ENCODE results near the gene RPH3AL.
"Not testable (repeated sequence)": the region's sequence is repeated elsewhere in the genome, so short reads cannot be mapped to it uniquely, and the experiment has no call there.

The RPH3AL gene

GRCh38 chr17:218432-219110 is 134.0 kb downstream of the RPH3AL start:
- DNase-seq: no peak

DNA sequence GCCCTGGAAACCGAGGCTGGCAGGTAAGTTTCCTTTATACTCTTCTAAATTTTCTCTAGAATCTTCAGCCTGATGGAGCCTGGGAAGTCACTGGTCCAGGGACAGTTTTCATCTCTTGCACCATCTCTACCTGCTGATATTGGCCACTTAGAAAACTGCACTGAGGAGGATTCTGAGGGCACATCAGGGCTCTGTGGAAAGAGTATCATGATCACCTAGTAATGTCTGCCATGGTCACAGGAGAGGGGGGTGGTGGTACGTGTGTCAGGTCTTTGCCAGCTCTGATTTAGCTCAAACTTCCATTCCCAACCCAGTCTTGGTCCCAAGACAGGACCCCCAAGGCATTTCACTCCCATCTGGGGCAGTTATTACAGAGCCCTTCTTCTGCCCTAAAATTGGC is 136.0 kb downstream of the RPH3AL start:
- no peak for DNase-seq

GRCh38 chr17:215563-216478 is 136.8 kb downstream of the RPH3AL start:
- not testable (repeated sequence) for DNase-seq

- no peak for DNase-seq
Observed at GRCh38 chr17:214881-215331, 137.7 kb downstream of the RPH3AL start.

GRCh38 chr17:213286-214105 is 139.1 kb downstream of the RPH3AL start:
- DNase-seq: no peak

- no peak for DNase-seq
Observed at GRCh38 chr17:210402-210801, 142.2 kb downstream of the RPH3AL start.

DNA sequence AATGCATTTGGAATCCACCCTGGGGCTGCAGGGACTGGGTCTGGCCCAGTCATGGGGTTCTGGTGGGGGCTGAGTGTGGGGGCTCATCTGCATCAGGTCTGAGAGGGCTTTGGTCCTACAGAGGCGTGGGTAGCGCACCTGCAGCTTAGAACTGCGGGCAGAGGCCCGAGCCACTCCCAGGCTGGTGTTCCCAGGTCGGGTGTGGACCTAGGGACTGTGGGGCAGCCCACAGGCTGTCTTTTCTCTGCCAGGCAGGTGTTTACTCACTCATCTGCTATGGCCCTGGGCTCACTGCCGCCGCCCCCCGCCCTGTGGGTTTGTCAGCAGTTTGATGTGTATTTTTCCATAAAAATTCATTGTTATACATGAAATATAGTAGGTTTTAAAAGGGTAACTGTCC is 144.2 kb downstream of the RPH3AL start:
- DNase-seq: no peak

DNA sequence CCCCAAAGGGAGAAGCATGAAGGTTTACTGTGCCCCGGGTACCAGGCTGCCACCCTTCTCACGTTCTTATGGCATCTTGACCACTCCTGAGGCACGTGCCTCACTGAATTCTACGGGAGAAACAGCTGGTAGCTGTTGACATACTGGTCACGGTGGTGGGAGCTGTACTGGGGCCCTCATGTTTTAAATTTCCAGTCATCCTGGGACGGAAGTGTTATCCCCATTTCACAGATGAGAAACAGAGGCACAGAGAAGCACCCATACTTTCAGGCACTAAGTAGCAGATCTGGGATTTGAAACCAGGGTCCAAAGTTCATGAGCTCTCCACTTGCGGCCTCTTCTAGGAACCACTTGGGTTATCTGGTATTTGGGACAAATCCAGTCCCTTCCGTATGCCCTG is 144.8 kb downstream of the RPH3AL start:
- no peak for DNase-seq

DNA sequence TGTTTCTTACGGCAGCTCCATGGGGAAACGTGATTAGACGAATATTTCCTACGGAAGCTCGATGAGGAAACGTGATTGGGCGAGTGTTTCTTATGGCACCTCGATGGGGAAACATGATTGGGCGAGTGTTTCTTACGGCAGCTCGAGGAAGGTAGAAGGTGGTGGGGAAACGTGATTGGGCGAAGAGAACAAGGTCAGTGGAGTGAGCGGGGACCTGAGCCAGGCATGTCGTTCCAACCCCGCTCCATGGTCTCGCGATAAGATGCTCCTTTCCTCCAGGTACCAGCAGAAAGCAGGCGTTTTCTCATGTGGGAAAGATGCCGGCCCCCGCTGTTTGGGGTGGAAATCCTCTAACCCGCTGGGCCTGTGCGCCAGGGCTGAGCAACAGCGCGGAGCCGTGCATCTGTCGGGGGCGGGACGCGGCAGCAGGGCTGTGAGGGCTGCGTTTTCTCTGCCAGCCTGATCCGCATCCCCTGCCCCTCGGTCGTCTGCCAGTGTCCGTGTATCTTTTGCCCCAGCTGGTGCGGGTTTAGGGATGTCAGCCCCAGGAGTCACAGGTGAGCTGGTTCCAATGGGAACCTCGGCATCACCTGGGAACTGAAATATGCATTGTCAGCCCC is 145.6 kb downstream of the RPH3AL start:
- DNase-seq: no peak

DNA sequence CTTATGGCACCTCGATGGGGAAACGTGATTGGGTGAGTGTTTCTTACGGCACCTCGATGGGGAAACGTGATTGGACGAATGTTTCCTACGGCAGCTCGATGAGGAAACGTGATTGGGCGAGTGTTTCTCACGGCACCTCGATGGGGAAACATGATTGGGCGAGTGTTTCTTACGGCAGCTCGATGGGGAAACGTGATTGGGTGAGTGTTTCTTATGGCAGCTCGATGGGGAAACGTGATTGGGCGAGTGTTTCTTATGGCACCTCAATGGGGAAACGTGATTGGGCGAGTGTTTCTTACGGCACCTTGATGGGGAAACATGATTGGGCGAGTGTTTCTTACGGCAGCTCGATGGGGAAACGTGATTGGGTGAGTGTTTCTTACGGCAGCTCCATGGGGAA is 146.1 kb downstream of the RPH3AL start:
- DNase-seq: not testable (repeated sequence)

- DNase-seq: no peak
Observed at GRCh38 chr17:205817-206216, 146.8 kb downstream of the RPH3AL start.

DNA sequence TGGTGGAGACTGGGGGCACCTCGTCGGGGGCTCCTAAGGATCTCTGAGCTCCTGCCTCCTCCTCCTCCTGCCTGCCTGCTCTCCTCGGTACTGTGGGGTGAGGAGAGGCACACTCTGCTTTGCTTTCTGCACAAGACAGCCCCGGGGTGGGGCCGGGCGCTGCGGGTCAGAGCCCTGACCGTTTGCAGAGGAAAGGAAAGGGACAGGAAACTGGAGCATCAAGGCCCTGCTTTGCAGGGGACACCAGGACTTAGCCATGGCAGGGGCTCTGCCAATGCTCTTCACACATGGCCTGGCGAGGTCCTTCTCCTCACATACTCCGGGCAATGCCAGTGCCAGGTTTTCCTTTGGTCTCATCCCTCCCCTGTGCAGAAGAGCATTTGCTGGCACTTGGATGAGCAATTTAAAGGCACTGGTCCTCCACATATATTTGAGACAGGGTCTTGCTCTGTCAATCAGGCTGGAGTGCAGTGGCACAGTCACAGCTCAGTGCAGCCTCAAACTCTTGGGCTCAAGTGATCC is 147.4 kb downstream of the RPH3AL start:
- no peak for DNase-seq

- DNase-seq: no peak
Observed at GRCh38 chr17:204427-205147, 148.0 kb downstream of the RPH3AL start.

- DNase-seq: no peak
Observed at GRCh38 chr17:202501-202951, 150.1 kb downstream of the RPH3AL start.

DNA sequence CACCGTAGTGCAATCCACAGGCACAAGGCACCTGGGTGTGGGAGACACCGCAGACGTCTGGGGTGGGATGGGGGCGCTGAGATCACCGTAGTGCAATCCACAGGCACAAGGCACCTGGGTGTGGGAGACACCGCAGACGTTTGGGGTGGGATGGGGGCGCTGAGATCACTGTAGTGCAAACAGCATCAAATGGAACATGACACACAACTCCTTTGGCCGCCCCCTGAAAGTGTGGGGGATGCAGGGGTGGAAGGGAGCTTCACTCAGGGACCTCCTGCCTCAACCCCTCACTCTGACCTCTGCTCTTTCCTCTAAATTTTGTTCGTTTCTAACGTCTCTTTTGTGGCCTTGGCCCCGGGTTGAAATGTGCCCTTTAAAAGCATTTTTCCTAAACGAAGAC is 150.9 kb downstream of the RPH3AL start:
- not testable (repeated sequence) for DNase-seq

DNA sequence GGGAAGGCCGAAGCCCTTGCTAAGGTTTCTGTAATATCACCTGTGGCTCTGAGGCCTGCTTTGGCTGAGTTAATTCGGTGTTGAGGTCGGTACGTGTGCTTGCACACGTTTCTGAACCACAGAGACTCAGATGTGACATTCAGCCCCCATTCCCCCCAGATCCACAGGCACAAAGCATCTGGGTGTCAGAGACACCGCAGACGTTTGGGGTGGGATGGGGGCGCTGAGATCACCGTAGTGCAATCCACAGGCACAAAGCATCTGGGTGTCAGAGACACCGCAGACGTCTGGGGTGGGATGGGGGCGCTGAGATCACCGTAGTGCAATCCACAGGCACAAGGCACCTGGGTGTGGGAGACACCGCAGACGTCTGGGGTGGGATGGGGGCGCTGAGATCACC is 151.3 kb downstream of the RPH3AL start:
- DNase-seq: not testable (repeated sequence)

DNA sequence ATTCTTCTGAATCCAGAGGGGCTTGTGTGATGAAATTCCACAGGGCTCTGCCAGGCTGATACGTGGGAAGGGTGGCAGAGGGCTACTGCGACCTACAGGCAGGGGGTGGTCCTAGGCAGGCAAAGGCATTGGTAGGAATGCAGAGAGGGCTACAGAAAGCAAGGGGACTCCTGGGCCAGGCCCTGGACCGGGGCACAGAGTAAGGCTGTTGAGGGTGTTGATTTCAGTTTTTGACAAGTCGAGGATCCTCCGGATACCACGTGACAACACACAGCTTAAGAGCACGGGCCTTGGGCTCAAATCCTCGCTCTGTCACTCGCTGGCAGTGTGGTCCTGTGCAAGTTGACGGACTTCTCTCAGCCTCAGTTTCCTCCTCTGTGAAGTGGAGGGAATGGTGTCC is 152.0 kb downstream of the RPH3AL start:
- DNase-seq: no peak

DNA sequence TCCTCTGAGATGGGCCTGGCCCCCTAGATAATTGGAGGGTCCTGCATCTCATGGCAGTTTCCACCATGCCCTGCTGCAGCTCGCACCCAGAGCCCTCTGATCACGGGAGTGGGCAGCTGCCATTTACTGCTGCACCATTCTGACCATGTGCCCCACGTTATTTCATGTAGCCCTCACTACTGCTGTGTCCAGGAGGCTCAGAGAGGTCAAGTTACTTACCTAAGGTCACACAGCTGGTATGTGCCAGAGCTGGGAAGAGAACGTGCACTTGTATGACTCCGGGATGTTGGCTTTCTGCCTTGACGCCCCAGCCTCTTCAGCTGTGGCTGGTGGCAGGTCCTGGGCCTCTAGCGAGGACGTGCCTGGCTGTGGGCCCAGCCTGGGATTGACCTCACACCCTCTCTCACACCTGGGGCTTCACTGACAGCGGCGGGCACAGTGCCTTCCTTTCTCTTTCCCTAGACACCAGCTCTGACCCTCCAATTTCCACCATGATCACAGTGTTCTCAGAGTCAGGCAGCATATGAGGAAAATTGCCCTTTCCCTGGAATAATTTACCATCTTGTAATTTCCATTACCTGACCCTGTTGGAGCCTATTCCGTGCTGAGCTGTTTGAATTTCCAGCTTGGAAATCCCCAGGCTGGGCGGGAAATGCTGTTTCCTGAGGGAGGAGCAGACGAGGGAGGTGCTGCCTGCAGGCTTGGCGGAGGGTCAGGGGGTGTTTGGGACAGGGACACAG is 152.6 kb downstream of the RPH3AL start:
- DNase-seq: no peak

- DNase-seq: no peak
Observed at GRCh38 chr17:199191-199604, 153.4 kb downstream of the RPH3AL start.

GRCh38 chr17:198225-198624 is 154.4 kb downstream of the RPH3AL start:
- not testable (repeated sequence) for DNase-seq

- no peak for DNase-seq
Observed at GRCh38 chr17:197352-197751, 155.3 kb downstream of the RPH3AL start.
